Stimulated activated CD8-positive, alpha-beta memory T cell treated with anti-CD3 and anti-CD28 coated beads, Interleukin-2, amount 100 ng/mL, for 48 hours (primary cell): ENCODE measurements around the gene FCF1.

Experiments used
- DNase-seq, 2 donors: peaks; one replicate each; pipeline ENCODE4 v3.0.0-alpha.2; 2020; ENCODE audit warnings: low read depth in 2 of 2

FCF1 gene

DNA sequence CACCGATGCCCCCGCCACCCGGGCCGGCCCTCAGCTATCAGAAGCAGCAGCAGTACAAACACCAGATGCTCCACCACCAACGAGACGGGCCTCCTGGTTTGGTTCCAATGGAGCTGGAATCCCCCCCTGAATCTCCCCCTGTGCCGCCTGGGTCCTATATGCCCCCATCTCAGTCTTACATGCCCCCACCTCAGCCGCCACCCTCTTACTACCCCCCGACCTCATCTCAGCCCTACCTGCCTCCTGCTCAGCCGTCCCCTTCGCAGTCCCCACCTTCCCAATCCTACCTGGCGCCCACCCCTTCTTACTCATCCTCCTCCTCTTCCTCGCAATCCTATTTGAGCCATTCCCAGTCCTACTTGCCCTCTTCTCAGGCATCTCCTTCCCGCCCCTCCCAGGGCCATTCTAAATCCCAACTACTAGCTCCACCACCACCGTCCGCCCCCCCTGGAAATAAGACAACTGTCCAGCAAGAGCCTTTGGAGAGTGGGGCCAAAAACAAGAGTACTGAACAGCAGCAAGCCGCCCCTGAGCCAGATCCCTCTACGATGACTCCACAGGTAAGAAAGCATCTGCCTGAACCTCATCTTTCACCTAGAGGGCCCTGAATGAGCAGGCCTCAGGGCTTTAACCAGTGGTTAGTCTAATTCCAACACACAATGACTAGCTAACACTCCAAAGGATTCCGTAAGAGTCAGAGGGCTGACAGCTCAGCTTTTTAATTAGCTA lies 51.0 kb downstream of the FCF1 start:
- no peak for DNase-seq

DNA sequence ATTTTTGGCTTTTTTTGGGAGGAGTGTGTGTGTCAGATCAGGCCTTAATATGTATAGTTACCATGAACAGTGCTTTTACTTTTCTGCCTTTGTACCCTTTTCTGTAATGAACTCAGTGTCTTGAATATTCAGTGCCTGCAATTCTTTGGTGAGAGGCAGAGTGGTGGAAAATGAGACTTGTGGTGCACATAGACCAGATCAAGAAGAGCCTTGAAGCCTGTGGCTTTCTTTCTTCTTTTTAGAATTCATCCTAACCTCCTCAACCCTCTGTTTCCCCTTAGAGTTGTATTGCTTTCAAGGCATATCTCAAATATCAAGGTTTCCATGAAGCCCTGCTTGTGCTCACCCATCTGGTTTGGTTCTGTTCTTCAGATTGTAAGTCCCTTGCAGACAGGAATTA lies 52.8 kb downstream of the FCF1 start:
- DNase-seq = no peak

DNA sequence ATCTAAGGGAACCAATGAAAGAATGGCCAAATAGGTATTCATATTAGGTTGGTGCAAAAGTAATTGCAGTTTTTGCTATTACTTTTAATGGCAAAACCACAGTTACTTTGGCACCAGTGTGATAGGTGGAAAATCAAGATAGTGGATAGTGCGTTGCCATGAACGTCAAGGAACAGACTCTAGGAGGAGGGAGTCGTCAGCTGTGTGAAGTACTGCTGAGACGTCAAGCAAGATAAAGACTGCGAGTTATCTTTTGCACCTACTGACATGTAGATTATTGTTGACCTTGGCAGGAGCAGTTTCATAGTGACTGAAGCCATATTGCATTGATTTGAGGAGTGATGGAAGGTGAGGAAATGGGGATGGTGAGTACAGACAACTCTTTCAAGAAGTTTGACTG lies 58.5 kb downstream of the FCF1 start:
- no peak for DNase-seq

DNA sequence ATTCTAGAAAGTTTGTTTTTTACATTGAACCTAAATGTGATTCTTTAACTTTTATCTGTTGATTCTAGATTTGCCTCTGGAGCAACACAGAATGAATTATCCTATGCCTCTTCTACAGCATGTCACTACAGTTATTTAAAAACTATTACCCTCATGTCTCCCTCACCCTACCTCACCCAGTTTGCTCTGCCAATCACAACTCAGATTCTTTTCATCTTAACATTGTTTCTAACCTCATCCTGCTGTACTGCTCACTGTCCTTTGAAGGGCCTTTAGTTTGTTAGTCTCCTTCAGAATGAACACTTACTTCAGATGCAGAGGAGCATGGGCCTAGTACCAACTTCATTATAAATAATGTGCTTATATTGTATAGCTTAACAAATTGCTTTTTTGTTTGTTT lies 71.7 kb downstream of the FCF1 start:
- no peak for DNase-seq

DNA sequence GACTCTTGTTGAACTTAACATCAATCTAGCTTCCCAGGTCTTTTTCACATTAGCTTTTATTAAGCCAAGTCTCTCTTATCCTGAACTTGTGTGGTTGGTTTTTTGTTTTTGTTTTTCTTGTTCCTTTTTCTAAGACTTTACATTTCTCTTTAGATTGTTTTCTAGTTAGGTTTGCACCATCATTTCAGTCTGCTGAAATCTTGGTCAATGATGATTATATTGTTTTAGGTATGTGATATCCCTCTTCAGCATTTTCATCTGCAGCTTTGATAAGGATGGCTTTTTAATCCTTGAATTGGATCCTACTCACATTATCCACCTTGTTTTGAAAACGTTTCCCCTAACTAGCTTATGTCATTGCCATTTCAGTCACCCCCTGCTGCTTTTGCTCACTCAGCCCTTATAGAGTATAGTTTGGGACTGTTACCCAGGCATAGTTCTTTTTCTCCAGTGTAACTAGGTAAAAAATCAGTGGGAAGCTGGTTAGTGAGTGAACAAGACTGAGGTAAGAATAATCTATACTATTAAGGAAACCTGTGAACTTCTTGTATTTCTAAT lies 72.2 kb downstream of the FCF1 start:
- DNase-seq = no peak

DNA sequence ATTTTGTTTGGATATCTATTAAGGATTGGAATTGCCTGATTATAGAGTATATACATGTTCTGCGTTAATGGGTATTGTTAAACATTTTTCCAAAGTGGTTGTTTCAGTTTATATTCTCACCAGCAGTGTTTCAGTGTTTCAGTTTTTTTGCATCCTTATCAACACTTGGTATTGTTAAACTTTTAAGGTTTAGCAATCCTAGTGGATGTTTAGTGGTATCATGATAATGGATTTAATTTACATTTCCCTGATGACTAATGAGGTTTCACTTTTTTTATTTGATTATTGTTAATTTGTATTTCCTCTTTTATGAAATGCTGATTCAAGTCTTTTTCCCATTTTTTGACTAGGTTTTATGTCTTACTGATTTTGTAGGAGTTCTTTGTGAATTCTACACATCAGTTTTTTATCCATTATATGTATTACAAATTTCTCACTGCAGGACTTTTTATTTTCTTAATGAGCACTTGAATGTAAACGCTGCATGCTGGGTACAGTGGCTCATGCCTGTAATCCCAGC lies 73.9 kb downstream of the FCF1 start:
- no peak for DNase-seq
